SK-MEL-5 (cell line): ENCODE results near the gene AMBP. TPM values are rescaled to one million over a fixed set of nuclear protein-coding genes. Genes with fewer than 3 reads are reported as not detected.

Source experiments
- DNase-seq: peaks from one replicate; pipeline ENCODE4 v3.0.0-alpha.2; 2016; ENCODE audit warnings: low read depth, low spot score
- in situ Hi-C: cut with HindIII; loops from 2 replicates; pipeline ENCODE4 v1.10.0; 2016; ENCODE audit warnings: low sequenced_read_pairs, high pct_unique_total_duplicates, low pct_unique_long_range_greater_than_20kb
- polyA plus RNA-seq, 2 experiments: library from polyadenylated mRNA; depleted of rRNA; stranded (reverse); fragments of >200 nt; gene quantifications; 2 replicates each; pipeline ENCODE4 v1.2.3, GENCODE V29; 2015
- total RNA-seq: library from RNA; depleted of rRNA; stranded (reverse); fragments of >200 nt; shearing (Covaris generic); gene quantifications from 2 replicates; pipeline ENCODE4 v1.2.3, GENCODE V29; 2014; rRNA removed

AMBP gene
- not detected in 2 replicates for total RNA-seq
- polyA plus RNA-seq (2015; cell fraction: cytosol; rRNA removed), result 0.23 TPM in 1 of 2 replicates, not detected in the other
- polyA plus RNA-seq (2015; cell fraction: nucleus; rRNA removed), result not detected in 2 replicates

DNA sequence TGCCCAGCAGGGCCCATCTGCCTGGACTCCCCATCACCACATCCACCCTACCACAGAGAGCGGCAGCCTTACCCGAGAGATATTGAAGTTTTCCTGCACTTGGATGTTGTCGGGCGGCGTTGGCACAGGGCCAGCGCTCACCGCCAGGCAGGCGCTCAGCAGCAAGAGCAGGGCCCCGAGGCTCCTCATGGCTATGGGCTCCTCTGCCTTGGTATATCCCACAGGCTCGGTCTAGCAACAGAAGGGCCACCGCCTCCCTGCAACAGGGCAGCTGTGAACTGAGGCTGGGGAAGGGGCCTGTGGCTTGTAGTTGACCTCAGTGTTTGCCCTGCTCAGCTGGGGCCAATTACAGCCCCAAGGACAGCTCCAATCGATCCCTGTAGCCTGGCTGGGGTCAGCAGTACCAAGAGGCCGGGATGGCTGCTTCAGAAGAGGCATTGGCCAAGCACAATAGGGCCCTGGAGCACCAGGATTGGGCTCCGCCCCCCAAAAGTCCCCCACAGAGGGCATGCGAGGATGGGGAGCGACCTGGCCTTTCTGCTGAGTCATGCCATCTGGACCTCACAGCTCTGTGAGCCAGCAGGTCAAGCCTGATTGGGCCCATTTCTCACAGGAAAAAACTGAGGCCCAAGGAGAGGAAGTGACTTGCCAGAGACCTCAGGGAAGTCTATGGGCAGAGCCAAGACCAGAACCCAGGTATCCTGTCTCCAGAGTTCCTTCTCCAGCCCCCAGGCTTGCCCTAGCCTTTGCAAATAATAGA lies at the start of gene AMBP:
Gene AMBP (minus strand): TSS at position 280 of the 760 bp plus-strand sequence. CDS start 91 bp downstream, at position 189.
- in situ Hi-C loops, result no loop called here
- no peak for DNase-seq

DNA sequence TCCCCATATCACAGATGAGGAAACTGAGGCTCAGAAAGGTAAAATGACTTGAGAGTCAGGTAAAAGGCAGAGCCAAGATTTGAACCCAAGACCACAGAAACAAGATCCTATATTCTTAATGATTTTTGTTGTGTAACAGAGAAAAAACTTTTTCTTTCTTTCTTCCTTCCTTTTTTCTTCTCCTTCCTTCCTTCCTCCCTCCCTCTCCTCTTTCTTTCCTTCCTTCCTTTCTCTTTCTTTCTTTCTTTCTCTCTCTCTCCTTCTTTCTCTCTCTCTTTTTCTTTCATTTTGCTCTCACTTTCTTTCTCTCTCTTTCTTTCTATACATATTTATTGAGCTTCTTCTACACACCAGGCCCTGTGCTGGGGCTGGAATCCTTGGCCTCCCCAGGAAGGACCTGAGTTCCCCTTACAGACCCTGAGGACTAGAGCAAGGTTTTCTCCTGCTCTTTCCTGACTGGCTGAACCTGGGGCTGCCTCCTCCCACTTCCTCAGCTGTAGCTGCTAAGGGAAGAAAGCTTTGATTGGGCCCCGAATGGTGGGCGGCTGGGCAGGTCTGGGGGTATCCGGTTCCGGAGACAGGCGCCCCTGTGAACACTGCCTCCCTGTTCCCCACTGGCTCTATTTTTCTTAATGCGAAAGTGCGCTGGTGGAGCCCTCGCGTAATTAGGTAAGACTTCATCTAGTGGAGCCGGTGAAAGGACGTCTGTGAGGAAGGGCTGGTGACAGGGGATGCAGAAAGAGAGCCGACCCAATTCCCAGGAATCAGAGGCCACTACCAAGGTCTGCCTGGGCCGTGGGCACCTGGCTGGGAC lies 48.4 kb upstream of the AMBP start:
- in situ Hi-C loops, result no loop called here
- DNase-seq, result no peak

DNA sequence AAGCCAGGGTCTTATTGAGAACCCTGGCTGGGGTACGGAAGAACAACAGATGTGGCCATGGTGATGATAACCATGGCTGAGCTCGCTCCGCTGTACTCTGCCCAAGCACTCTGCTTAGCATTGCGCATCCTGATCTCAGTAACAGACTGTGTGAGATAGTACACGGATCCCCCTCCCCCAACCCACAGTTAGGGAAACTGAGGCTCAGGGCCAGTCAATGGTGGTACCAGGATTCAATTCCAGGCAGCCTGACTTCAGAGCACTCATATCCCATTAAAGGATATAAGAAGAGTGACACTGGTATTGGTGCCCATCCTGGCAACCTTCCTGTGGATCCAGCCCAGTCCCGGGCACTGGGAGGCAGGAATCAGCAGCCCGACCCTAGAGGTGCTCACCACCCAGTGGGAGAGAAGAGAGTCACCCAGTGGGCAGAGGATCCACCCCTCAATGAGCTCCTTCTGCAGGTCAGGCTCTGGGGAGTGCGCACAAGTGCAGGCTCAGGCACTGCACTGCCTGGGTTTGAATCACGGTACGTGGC lies 47.4 kb upstream of the AMBP start:
- DNase-seq, result no peak
- in situ Hi-C loops, result no loop called here

DNA sequence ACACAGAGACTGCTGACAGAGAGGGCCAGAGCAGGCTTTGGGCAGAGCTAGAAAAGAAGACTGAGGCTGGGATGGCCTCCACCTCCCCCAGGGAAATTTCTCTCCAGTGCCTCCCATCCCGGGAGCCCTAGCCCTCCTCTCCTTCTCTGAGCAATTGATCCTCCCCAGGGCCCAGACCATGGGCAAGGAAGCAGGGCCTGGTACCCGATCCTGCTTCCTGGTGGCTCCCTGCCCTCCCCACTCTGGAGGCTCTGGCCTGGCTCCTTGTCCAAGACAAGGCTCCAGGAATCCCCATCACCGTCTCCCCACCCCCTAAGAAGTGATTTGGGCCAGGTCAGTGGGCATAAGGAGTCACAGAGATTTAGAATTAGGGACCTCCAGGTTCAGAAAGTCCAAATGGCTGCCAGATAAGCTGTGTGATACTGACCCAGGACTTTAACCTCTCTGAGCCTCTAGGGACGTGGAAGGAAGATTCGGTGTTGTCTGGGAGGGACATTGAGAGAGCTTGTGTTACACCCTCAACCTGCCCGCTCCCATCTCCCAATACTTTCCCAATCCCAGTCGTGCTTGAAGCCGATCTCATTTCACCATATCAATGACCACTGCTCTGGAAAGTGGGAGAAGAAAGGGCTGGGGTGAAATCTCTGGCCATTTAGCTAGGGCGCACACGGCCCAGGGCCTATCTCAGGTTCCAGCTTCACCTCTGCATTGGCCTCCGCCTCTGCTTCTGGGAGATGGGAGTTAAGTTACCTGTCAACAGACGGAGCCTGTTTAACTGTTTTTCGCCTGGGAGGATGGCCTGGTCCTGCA lies 46.8 kb upstream of the AMBP start:
- in situ Hi-C loops, result no loop called here
- DNase-seq, result no peak

DNA sequence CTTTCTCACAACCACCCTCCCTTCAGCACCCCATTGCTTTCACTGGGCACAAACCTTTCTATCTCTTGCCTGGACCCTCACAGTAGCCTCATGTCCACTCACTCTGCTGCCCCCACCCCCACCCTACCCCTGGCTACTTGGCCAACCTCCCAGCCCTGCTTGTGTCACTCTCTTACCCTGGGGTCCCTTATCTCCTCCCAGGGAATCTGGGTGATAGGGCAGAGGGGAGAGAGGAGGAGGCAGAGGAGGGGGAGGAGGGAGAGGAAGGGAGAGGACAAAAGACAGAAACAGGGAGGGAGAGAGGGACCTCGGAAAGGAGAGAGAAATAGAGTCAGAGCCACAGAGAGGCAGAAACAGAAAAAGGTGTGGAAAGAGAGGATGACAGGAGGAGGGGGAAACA lies 46.0 kb upstream of the AMBP start:
- in situ Hi-C loops, result no loop called here
- no peak for DNase-seq

DNA sequence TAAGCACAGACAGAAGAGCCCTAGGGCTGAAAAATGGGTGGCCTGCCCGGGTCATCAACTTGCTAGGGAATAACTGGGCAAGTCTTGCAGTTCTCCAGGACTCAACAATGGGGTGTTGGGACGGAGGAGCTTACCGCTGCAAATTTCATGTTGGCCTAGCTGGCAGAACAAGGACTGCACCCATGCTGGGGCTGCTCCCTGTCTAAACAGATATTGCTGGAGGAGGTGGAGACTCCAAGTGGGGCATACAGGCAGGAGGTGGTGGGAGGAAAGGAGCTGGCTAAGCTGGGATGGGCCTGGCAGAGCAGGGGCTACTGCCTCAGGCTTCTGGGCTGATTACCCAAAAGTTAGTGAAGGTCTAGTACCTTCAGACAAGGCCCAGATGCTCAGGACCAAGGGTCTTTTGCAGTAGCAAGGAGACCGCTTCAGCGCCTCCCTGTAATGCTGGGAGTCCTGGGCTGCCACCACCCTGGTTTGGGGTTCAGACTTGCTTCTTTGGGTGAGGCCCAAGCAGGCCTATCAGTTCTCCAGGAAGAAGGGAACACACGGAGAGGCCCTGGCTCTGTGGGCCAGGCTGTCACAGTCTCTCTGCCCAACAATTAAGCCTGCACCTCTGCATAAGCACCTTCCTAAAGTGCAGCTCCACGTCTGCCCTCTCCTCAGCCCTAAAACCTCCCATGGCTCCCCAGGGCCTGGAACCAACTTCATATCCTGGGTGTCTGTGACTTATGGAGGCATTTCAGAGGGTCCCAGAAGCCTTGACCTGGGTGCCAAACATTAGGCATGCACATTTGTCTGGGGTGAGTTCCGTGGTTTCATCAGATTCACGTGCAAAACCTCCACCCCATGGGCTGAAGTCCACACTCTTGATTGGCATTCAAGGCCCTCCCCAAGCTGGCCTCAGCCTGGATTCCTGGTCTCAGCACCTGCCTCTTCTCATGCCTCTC lies 45.2 kb upstream of the AMBP start:
- no peak for DNase-seq
- in situ Hi-C loops, result no loop called here

DNA sequence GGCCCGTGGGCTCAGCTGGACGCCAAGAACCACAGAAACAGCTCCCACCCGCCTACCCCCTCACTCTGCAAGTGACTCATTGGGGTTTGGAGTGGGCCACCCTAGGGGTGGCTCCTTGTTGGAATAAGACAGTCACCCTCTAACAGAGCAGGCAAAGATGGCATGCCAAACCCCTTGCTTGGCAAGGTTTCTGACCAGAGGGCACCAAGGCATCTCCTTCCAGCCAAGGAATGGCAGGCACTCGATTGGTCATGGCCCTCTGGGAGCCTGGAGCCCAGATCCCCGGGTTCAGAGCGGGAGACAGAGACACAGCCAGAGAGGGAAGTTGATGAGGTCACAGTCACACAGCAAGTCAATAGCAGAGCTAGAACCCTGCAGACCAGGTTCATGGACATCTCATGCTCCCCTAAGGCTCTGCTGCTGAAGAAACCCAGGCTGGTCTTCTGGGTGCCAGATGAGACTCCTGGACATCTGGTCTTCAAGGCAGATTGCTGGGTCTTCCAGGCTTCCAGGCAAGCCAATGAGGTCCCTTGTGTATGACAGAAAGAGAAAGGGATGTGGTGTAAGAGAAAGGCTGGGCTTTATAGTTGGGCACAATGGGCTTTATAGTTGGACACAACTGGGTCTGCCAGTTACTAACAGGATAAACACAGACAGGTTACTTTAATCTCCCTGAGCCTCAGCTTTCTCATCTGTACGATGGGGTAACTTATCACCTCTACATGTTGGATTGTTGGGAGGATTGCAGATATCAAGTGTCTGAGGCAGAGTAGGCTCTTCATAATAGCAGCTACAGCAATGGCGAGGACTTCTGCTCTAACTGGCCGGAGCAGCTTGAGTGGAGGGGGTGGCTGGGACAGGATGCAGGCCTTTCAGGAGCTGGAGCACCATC lies 44.3 kb upstream of the AMBP start:
- DNase-seq, result no peak
- in situ Hi-C loops, result no loop called here

DNA sequence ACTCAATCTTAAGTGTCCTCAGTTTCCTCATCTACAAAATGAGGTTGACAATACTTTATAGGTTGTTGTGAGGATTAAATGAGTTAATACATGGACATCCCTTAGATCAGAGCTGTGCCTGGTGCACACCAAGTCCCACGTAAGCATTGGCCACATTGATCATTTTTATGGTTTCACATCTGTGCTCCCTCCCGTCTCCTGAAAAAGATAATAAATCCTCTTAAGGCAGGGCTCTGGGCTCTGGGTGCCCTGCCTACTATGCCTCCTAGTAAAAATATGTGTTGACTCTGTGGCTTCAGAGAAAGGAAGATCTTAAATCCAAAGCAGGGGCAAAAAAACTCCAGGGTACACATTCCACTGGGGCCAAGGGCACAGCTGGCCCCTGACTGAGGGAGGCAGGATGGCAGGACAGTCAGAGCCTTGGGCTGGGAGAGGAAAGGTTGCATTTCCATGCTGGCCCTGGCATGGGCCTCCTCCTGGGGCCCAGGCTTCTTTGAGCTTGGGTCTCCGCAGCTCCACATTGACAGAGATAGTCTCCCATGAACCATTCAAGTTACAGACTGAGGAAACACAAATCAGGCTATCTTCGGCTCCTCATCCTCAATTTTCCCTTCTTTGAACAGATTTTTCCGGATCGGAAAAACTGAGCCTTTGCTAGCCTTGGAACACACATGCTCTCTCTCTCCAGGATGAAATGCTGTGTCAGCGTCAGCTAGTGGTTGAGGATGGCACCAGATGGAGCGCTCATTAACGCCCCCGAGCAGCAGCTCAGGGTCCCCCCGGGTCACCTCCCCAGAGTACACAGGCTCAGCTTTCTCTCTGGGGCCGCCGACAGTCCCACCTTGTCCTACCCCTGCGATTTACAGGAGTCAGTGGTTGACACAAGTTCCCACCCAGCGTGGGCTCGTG lies 43.4 kb upstream of the AMBP start:
- no peak for DNase-seq
- in situ Hi-C loops, result no loop called here

DNA sequence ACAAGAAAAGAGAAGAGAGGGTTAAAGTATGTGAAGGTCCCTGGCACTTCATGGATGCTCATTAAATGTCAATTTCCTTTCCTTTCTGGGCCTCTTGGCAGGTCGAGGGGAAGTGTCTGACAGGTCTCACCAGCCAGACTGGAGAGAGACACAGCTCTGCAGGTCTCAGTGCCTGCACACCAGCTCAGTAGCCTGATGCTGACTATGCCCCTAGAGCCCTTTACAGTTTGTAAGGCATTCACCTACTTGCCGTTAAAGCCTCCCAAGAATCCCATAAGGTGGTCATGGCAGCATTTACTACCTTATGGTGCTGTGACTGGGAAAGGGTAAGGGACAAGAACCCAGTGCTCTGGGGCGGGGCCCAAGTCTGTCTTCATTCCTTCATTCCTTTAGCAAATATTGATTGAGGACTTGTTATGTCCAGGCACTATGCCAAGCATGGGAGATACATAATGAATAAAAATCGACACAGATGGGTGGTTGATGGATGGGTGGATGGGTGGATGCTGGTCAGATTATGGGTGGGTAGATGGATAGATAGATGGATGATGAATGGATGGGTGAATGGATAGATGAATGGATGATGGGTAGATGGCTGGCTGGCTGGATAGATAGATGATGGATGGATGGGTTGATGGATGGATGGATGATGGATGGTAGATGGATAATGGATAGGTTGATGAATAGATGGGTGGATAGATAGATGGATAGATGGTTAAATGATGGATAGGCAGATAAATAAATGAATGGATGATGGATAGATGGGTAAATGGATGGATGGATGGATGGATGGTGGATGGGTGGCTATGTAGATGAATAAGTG lies 42.3 kb upstream of the AMBP start:
- in situ Hi-C loops, result no loop called here
- no peak for DNase-seq

DNA sequence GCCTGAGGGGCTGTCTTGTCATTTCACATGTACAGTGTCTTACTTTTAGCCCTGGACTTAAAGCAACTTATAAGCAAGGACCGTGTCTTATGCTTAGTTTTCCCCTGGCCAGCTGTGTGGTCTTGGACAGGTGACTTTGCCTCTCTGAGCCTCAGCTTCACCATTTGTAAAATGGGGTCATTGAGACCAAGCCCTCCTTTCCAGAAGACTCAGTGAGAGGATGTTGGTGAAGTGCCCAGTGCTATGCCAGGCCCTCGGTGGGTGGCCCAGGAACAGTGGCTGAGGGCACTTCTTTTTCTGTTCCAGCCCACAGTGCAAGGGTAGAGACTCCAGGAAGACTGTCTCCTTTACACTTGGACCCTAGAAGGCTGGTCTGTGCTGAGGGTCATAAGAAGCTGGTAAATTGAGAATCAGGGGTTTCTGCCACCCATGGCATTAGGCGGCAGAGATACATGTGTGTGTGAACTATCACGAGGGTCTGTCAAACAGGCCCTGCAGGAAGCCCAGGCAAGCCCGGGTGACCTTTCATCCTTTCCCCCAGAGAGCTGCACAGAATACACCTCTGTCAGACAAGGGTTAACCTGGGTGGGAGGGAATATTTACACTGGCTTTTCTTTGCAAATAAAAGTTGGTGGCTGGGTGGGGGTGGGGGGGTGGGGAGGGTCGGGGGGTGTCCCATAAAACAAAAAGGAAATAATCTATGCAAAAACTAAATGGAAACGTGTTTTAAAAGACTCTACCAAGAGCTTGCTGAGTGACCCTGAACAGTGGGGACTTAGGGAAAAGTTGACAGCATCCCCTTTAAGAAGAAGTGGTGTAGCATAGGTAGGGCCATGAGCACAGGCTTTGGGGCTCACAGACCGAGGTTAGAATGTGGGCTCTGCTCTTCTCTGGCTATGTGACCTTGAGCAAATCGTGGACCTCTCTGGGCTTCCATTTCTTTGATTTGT lies 41.4 kb upstream of the AMBP start:
- in situ Hi-C loops, result no loop called here
- DNase-seq, result no peak

DNA sequence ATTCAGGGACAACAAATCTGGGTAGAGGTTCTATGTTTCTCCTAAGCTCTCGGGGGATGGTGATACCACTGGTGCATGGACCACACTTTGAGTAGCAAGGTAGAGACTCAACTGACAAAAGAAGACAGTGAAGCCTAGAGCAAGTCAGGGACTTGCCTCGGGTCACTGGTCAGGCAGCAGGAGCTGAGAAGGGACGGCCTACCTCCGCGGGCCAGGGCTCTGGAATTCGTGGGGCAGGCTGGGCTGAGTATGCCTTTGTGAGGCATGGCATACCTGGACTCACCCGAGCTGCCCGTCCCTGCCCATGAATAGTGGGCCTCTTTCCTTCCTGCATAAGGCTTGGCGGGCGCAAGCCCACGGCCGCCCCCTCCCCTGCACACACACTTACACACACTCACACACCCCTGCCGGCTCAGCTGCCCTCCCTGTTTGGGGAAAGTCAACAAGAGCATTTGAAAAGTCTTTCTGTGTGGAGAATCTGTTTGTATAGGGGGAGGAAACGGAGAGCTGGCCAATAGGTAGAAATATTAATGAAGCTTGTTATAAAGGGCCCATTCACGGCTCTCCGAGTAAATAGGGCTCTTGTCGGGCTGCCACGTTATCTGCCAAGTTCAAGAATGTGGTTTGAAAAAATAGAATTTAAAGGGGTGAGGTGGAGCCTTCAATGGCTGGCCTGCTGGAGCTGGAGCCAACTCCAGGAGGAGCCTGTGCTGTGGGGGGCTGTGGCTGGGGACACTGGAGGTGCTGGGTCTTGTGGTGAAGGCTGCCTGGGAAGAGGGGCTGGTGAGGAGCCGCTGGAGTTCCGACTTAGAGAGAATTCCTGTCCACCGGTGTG lies 40.1 kb upstream of the AMBP start:
- peak; percentile 78 for DNase-seq
- in situ Hi-C loops, result no loop called here

DNA sequence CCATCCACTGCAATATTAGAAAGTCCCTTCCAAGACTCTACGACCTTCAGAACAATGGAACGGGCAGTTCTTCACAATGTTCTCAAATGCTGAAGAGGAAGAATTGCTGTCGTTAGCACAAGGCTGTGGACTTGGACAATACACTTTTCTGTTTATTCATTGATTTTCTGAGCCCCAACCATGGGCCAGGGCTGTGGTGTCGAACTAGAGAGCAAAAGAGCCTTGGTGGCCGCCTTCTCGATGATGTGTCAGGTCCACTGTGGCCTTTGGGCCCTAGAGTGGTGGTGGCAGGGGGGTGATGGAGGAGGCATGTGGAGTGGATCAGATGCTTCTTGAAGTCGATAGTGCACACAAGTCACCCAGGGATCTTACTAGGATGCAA lies 39.5 kb upstream of the AMBP start:
- DNase-seq, result no peak
- in situ Hi-C loops, result no loop called here
